ENCODE data around the gene CD101.
"Not testable (repeated sequence)": the region's sequence is repeated elsewhere in the genome, so short reads cannot be mapped to it uniquely, and the experiment has no call there.

CD101 gene

GRCh38 chr1:117001254-117001927 lies at the start of gene CD101:
TSS of gene CD101 (plus strand) at chr1:117001760. CDS start at chr1:117001818, 58 bp downstream.
- DNase-seq, result no peak

- DNase-seq, result no peak
Observed at GRCh38 chr1:116952738-116953275, 48.8 kb upstream of the CD101 start.

GRCh38 chr1:116954440-116954839 lies 47.1 kb upstream of the CD101 start:
- DNase-seq, result no peak

- DNase-seq, result no peak
Observed at GRCh38 chr1:116956378-116956777, 45.2 kb upstream of the CD101 start.

- no peak for DNase-seq
Observed at GRCh38 chr1:116957646-116958045, 43.9 kb upstream of the CD101 start.

- no peak for DNase-seq
Observed at GRCh38 chr1:116958110-116958509, 43.5 kb upstream of the CD101 start.

GRCh38 chr1:116958977-116959376 lies 42.6 kb upstream of the CD101 start:
- DNase-seq, result no peak

- DNase-seq, result no peak
Observed at GRCh38 chr1:116961606-116962005, 40.0 kb upstream of the CD101 start.

GRCh38 chr1:116962987-116963639 lies 38.4 kb upstream of the CD101 start:
- DNase-seq, result no peak

GRCh38 chr1:116966791-116967190 lies 34.8 kb upstream of the CD101 start:
- DNase-seq, result no peak

- DNase-seq, result no peak
Observed at GRCh38 chr1:116968724-116969123, 32.8 kb upstream of the CD101 start.

- no peak for DNase-seq
Observed at GRCh38 chr1:116971258-116971860, 30.2 kb upstream of the CD101 start.

- peak; percentile 32 for DNase-seq
Observed at GRCh38 chr1:116971965-116972673, 29.4 kb upstream of the CD101 start.

- peak; percentile 51 for DNase-seq
Observed at GRCh38 chr1:116972674-116973030, 28.9 kb upstream of the CD101 start.

GRCh38 chr1:116980309-116980708 lies 21.3 kb upstream of the CD101 start:
- DNase-seq, result not testable (repeated sequence)

- DNase-seq, result no peak
Observed at GRCh38 chr1:116981521-116982037, 20.0 kb upstream of the CD101 start.

- DNase-seq, result no peak
Observed at GRCh38 chr1:116982319-116983004, 19.1 kb upstream of the CD101 start.

- DNase-seq, result no peak
Observed at GRCh38 chr1:116983112-116983511, 18.4 kb upstream of the CD101 start.

GRCh38 chr1:116983678-116984077 lies 17.9 kb upstream of the CD101 start:
- no peak for DNase-seq

- DNase-seq, result no peak
Observed at GRCh38 chr1:116984406-116985160, 17.0 kb upstream of the CD101 start.

GRCh38 chr1:116986421-116987255 lies 14.9 kb upstream of the CD101 start:
- DNase-seq, result no peak
